Breast epithelium (tissue), 3 donors: Measurements from ENCODE around the gene WHRN.

Experiments used
- CTCF ChIP-seq, 3 donors: fragments of 450-650 bp; IDR thresholded peaks; one replicate each; pipeline ENCODE4 v1.5.1; 2016 to 2017; ENCODE audit warnings: antibody characterized with exemption in 3 of 3, mild to moderate bottlenecking in 3 of 3, moderate library complexity in 3 of 3
- POLR2A ChIP-seq: fragments of 450-650 bp; IDR thresholded peaks from one replicate; pipeline ENCODE4 v1.6.1; 2016; ENCODE audit warnings: antibody characterized with exemption, mild to moderate bottlenecking, moderate library complexity
- POLR2AphosphoS5 ChIP-seq, 3 donors: sonication (generic); formaldehyde crosslinking; IDR thresholded peaks; one replicate each; pipeline ENCODE4 v1.6.1; 2017; ENCODE audit warnings: antibody characterized with exemption in 3 of 3

GRCh38 chr9:114469091-114469853 lies 36.0 kb downstream of the WHRN start:
- TF ChIP-seq CTCF (IDR thresholded peaks at IDR 0.05) (no peak), POLR2A (no peak), POLR2AphosphoS5 (IDR thresholded peaks at IDR 0.05) (no peak)
